GM18507 (cell line): ENCODE measurements around the gene RHBDD3.
"Not testable (repeated sequence)": the region's sequence is repeated elsewhere in the genome, so short reads cannot be mapped to it uniquely, and the experiment has no call there.

ENCODE experiments used
- DNase-seq: peaks from one replicate; pipeline ENCODE4 v3.0.0; 2011; ENCODE audit warnings: low read depth; ENCODE audit not compliant: insufficient read length; ENCODE audit errors: extremely low spot score
- FAIRE-seq: peaks from 2 replicates; lab custom pipeline; 2011; peaks lifted over from hg19 to GRCh38; lab: Jason Lieb, UNC

Gene RHBDD3

GRCh38 chr22:29255064-29255621, 12.6 kb downstream of the RHBDD3 start:
- DNase-seq (no peak), FAIRE-seq (no peak)

GRCh38 chr22:29254286-29254660, 13.5 kb downstream of the RHBDD3 start:
- DNase-seq (no peak), FAIRE-seq (no peak)

- DNase-seq: no peak
- no peak for FAIRE-seq
Observed at GRCh38 chr22:29253561-29254285, 14.1 kb downstream of the RHBDD3 start.

- no peak for FAIRE-seq
- DNase-seq: no peak
Observed at GRCh38 chr22:29251981-29252911, 15.5 kb downstream of the RHBDD3 start.

- DNase-seq (no peak), FAIRE-seq (no peak)
Observed at GRCh38 chr22:29251265-29251664, 16.5 kb downstream of the RHBDD3 start.

- FAIRE-seq, DNase-seq: not testable (repeated sequence)
Observed at GRCh38 chr22:29247891-29248290, 19.9 kb downstream of the RHBDD3 start.

GRCh38 chr22:29245626-29246385, 22.0 kb downstream of the RHBDD3 start:
- FAIRE-seq (peak; percentile 94), DNase-seq (peak; percentile 79)

- DNase-seq (no peak), FAIRE-seq (no peak)
Observed at GRCh38 chr22:29244785-29245625, 22.8 kb downstream of the RHBDD3 start.

- DNase-seq: no peak
- no peak for FAIRE-seq
Observed at GRCh38 chr22:29243874-29244446, 23.8 kb downstream of the RHBDD3 start.

- not testable (repeated sequence) for FAIRE-seq, DNase-seq
Observed at GRCh38 chr22:29240481-29240880, 27.3 kb downstream of the RHBDD3 start.

GRCh38 chr22:29233277-29233877, 34.4 kb downstream of the RHBDD3 start:
- DNase-seq: no peak
- FAIRE-seq: no peak

- DNase-seq (no peak), FAIRE-seq (no peak)
Observed at GRCh38 chr22:29231971-29232959, 35.5 kb downstream of the RHBDD3 start.

- DNase-seq (no peak), FAIRE-seq (no peak)
Observed at GRCh38 chr22:29230972-29231875, 36.6 kb downstream of the RHBDD3 start.

- DNase-seq (no peak), FAIRE-seq (no peak)
Observed at GRCh38 chr22:29226351-29226981, 41.3 kb downstream of the RHBDD3 start.

- FAIRE-seq: no peak
- no peak for DNase-seq
Observed at GRCh38 chr22:29225422-29226090, 42.2 kb downstream of the RHBDD3 start.
